LNCaP clone FGC (cell line): ENCODE results near the gene CPSF4.
"Not testable (repeated sequence)": the region's sequence is repeated elsewhere in the genome, so short reads cannot be mapped to it uniquely, and the experiment has no call there.

ENCODE experiments used
- DNase-seq: peaks from one replicate; pipeline ENCODE4 v3.0.0-alpha.2; 2011; ENCODE audit warnings: low read depth
- H3K4me3 ChIP-seq: 2 replicates; pipeline ENCODE4 v1.5.1; 2011; ENCODE audit warnings: mild to moderate bottlenecking, low read depth, low read length, control low read depth
- TF ChIP-seq, protein P1 (sequence below): IDR thresholded peaks from 2 replicates; pipeline ENCODE4 v1.5.1; 2012; ENCODE audit warnings: mild to moderate bottlenecking; ENCODE audit not compliant: control insufficient read depth, insufficient read depth; ENCODE audit errors: extremely low read depth

The CPSF4 gene

GRCh38 chr7:99429756-99430155, 9.0 kb upstream of the CPSF4 start:
- no peak overlapping the region for H3K4me3 ChIP-seq
- no peak for DNase-seq
- TF ChIP-seq, protein P1, sequence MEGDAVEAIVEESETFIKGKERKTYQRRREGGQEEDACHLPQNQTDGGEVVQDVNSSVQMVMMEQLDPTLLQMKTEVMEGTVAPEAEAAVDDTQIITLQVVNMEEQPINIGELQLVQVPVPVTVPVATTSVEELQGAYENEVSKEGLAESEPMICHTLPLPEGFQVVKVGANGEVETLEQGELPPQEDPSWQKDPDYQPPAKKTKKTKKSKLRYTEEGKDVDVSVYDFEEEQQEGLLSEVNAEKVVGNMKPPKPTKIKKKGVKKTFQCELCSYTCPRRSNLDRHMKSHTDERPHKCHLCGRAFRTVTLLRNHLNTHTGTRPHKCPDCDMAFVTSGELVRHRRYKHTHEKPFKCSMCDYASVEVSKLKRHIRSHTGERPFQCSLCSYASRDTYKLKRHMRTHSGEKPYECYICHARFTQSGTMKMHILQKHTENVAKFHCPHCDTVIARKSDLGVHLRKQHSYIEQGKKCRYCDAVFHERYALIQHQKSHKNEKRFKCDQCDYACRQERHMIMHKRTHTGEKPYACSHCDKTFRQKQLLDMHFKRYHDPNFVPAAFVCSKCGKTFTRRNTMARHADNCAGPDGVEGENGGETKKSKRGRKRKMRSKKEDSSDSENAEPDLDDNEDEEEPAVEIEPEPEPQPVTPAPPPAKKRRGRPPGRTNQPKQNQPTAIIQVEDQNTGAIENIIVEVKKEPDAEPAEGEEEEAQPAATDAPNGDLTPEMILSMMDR, result no peak

DNA sequence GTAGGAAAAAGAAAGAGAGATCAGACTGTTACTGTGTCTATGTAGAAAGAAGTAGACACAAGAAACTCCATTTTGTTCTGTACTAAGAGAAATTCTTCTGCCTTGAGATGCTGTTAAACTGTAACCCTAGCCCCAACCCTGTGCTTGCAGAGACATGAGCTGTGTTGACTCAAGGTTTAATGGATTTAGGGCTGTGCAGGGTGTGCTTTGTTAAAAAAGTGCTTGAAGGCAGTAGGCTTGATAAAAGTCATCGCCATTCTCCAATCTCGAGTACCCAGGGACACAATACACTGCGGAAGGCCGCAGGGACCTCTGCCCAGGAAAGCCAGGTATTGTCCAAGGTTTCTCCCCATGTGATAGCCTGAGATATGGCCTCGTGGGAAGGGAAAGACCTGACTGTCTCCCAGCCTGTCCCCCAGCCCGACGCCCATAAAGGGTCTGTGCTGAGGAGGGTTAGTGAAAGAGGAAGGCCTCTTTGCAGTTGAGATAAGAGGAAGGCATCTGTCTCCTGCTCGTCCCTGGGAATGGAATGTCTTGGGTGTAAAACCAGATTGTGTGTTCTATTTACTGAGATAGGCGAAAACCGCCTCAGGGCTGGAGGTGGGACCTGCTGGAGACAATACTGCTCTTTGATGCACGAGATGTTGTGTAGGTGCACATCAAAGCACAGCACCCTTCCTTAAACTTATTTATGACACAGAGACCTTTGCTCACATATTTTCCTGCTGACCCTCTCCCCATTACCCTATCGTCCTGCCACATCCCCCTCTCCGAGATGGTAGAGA, 6.8 kb upstream of the CPSF4 start:
- DNase-seq, H3K4me3 ChIP-seq: not testable (repeated sequence)

DNA sequence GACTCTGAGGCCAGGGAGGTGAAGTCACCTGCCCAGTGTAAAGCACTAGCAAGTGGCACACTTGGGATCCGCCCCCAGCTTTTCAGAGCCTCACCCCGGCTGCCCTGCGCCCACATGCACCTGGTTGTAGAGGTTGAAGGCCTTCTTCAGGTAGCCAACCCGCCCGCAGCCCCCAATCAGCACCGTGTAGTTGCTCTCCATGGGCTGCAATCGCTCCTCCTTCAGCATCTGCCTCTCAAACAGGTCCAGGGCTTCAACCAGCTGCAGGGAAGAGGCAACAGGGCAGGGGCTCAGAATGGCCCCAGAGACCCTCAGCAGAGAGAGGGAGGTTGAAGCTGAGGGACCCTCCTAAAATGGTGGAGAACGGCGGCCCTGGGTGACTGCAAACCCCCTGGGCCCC, 5.6 kb upstream of the CPSF4 start:
- DNase-seq, result no peak
- no peak overlapping the region for H3K4me3 ChIP-seq
- TF ChIP-seq, protein P1, result no peak

DNA sequence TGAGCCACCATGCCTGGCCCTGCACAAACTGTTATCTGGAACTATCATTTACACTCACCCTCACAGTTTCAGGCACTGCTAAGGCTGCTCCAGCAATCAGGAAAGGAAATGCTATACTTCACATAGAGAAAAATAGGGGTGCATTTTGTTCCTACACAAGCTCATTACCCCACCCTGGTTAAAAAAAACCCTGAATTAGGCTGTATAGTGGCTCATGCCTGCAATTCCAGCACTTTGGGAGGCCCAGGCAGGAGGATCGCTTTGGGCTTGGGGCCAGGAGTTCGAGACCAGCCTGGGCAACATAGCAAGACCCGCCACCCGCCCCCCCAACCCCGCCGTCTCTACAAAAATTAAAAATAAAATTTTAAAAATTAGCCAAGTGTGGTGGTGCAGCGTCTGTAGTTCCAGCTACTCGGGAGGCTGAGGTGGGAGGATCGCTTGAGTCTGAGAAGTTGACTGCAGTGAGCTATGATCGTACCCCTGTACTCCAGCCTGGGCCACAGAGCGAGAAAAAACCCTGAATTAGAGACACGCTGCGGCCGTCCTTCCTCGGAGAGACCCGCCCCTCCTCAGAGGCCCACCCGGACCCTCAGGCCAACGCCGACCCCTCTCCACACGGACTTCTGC, 684 bp upstream of the CPSF4 start:
- DNase-seq, result no peak
- TF ChIP-seq, protein P1, result no peak
- H3K4me3 ChIP-seq, result peak overlapping the region; percentile 97

DNA sequence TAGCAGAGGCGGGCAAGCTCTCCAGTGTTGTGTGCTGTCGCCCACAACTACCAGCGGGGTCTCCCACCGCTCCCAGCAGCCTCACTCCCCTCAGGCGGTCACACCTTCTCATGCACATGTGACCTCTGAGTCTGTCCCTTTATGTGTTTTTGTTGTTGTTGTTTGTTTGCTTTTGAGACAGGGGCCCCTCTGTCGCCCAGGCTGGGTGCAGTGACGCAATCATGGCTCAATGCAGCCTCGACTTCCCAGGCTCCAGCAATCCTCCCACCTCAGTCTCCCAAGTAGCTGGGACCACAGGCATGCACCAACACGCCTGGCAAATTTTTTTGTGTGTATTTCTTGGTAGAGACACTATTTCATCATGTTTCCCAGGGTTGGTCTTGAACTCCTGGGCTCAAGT, 1.5 kb downstream of the CPSF4 start:
- H3K4me3 ChIP-seq, result peak overlapping the region; percentile 97
- no peak for DNase-seq
- TF ChIP-seq, protein P1, result no peak

DNA sequence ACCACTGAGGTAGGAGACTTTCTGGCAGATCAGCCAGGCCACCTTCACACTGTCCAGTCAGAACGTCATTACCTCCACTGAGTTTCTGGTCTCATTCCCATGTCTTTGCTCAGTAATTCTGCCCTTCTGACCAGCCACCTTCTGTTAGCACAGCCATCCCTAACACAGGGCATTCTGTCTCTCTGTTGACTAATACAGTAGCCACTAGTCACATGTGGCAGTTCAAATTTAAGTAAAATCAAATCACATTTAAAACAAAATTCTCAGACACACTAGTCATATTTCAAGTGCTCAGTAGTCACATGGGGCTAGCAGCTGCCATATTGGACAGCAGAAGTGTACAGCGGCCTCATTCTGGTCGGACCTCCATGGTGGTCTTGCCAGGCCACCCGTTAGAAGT, 7.4 kb downstream of the CPSF4 start:
- TF ChIP-seq, protein P1, result no peak
- no peak overlapping the region for H3K4me3 ChIP-seq
- DNase-seq, result no peak

- no peak overlapping the region for H3K4me3 ChIP-seq
- TF ChIP-seq, protein P1, result peak; percentile 68
- no peak for DNase-seq
Measured at GRCh38 chr7:99447943-99448342, 9.2 kb downstream of the CPSF4 start.
